HG02973 (cell line): Measurements from ENCODE around the gene SEMA3G.

Source experiments
- ATAC-seq: cut with Tn5 transposase; IDR thresholded peaks from one replicate; pipeline ENCODE4 v1.9.1; 2021; ENCODE audit warnings: moderate library complexity; ENCODE audit not compliant: unreplicated experiment

Gene SEMA3G

DNA sequence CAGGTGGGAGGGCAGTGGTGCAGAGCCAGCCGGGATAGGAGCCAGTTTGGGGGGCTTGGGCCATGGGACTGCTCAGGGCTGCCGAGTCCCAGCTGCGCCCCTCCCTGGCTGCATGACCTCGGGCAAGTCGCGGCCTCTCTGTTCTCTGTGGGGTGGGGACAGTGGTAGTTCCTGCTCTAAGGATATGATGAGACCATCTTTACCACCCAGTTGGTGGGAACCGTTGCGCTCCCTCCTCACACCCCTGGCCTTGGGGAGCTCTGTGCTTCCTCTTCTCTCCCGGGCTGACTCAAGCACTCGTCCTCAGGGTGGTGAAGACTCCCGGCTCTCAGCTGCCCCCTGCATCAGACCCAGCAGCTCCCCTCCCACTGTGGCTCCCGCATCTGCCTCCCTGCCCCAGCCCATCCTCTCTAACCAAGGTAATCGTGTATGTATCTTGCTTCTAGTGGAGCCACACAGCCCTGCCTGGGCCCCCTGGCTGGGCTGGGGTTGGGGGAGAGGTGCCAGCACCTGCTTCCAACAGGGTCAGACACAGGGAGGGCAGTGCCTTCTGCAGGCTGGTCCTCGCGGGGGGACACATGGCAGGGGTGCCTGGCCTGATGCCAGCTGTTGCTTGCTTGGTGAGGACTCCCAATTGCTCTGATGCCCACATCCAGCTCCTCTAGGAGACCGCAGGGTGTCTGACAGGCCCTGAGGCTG is 35.1 kb upstream of the SEMA3G start:
- no peak for ATAC-seq

DNA sequence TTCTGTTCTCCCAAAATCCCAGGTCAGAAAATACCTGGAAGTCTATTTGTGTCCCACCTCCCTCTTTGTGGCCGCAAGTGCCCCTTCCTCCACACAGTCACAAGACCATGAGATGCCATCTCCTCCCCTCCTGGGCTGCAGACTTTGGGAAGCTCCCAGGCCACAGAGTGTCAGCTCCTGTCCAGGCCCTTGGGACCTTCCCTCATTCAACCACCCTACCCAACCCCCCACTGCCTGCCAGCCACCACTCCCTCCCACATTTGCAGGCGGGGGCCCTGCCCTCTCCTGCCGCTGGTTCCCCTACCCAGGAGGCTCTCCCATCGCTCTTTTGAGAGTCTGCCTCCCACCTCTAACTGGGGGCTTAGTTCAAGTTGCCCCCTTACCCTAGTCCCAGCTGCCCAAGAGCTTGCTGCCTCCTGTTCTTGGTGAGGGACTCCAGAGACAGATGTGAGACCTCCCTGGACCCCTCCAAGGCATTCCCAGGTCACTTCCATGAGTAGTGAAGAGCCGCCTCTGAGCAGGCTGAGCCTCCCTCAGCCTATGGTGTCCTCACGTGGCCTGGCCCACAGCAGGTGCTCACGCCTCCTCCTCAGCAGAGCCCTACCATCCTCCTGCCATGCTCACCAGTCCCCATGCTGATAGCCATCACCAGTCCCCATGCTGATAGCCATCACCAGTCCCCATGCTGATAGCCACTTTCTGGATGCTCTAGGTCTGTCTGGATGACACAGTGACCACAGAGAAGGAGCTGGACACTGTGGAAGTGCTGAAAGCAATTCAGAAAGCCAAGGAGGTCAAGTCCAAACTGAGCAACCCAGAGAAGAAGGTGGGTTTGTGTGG is 34.4 kb upstream of the SEMA3G start:
- no peak for ATAC-seq

DNA sequence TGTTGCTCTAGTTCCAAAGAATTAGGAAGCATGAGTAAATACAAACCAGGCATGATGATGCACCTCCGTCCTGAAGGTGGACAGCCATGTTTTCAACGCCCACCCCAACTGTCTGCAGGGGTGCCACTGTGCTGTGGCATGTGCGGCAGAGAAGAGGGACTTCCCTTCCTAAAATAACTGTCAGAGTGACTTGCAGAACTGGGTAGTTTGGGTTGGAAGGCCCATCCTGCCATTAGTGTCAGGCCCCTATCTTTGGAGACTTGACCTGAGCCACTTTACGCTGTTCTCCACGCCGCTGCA is 32.8 kb upstream of the SEMA3G start:
- no peak for ATAC-seq

DNA sequence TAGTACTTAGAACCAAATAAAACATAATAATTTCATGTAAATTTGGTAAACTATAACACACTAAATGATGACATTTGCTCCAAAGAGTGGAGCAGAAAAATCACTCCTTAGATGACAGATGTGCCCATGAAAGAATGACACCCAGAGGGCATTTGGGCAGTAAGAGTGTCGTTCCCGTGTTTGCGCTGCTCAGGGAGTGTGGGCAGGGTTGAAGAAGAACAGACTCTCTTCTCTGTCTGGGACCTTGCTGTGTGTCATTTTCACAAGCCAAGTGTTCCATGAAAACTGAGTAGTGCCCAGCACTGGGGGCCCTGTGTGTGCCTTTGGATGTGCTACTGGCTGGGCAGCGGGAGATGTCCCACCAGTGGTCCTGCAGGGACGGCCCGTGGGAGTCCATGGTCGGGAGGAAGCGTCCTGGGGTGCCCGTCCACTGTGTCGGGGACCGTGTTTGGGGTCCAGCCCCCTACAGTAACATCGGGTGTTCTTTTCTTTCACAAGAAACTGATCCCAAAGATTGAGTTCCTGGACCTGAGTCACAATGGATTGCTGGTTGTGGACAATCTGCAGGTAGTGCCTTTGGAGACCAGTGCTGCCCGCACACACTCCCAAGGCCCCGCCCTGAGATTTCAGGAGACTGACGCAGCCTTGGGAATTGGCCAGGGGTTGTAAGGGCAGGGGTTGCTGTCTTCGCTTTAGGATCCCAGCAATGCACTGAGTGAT is 32.3 kb upstream of the SEMA3G start:
- ATAC-seq, result no peak

DNA sequence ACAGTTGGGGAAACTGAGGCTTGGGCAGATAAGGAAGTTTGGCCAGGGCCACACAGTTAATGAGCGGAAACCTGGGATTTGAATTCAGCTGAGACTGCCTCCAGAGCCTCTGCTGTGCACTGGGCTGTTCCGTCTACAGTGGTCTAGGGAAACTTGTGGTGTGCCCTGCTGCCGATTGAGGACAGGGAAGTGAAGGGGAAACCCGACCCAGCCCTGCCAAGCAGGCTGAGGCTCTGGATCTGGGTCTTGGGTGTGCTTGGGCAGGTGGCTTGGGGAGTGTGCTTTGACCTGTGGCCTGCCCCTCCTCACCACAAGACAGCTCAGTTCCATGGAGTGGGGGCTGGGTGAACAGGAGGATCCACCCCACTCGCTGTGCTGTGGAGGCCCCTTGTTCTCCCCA is 28.1 kb upstream of the SEMA3G start:
- no peak for ATAC-seq

DNA sequence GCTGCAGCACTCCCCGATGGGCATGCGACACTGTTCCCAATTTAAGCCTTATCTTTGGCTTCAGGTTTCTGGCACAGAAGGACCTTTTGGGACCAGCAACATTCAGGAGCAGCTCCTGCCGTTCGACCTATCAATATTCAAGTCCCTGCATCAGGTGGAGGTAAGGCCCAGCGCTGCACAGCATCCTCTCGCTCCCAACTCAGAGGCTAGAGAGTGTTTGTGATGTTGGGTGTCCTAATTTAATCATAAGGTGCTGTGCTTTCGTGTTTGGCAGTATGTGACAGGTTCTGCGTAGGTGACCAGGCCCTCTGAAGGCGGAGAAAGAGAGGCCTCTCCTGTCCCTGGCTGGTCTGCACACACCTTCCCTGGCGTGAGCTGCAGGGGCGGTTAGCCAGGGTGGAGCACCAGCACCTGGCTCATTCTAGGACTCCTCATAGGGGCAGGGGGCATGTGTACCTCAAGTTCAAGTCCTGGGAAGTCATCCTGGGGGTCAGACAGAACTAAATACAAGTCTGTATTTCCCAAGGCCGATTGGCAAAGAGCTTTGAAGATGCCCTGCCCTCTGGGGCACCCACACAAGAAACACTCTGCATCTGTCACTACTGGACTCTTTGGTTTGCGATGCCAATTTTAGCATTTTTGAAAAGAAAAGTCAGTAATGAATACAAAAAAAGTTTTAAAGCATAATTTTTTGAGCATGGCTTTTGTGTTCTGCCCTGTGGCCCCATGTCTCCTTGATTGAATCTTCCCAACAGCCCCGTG is 27.5 kb upstream of the SEMA3G start:
- no peak for ATAC-seq

DNA sequence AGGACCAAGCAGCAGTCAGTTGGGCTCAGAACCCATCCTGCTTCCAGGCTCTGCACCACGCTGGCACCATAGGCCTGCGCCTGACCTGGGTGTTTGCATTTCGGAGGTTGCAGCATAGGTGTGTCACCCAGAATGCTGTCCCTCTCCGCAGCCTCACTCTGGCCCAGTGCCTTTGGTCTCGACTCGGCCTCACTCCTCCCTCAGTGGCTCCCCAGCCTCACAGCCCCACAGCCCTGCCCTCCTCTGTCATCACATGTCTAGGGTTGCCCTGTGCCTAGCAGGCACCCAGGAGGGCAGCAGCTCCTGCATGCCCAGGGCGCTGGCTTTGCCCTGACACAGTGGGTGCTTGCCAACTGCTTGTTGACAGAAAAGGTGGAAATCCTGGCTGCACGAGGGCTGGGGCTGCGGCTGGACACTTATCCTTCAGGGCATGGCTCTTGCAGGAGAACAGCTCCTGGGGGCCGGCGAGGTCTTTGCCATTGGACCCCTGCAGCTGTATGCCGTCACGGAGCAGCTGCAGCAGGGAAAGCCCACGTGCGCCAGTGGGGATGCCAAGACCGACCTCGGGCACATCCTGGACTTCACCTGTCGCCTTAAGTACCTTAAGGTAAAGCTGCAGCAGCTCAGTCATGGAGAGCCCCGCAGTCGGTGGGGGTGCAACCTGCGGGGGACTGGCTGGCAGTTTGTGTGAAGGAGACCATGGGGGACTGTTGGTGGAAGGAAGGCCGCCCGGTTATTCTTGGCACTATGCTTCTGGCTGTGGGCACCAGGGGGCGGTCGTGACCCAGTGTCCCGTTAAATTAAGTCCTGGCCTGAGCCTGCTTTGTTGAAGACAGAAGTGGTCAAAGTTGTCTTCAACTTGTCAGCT is 26.7 kb upstream of the SEMA3G start:
- ATAC-seq, result no peak

DNA sequence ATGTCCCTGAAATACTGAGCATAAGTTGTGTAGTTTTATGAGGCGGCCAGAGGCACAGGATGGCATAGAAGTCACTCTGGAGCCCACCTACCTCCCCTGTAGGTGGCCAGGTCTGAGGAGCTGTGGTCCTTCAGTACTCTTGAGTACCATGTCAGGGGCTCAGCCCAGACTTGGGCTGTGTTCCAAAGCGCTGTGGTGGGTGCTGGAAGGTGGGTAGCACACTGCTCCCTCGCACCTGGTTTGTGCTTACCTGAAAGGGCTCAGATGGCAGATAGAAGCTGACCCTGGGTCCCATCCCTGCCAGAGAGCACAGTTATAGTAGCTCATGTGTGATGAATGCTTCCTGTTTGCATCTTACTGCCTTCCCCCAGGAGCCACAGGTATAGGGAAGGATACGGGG is 26.0 kb upstream of the SEMA3G start:
- no peak for ATAC-seq

DNA sequence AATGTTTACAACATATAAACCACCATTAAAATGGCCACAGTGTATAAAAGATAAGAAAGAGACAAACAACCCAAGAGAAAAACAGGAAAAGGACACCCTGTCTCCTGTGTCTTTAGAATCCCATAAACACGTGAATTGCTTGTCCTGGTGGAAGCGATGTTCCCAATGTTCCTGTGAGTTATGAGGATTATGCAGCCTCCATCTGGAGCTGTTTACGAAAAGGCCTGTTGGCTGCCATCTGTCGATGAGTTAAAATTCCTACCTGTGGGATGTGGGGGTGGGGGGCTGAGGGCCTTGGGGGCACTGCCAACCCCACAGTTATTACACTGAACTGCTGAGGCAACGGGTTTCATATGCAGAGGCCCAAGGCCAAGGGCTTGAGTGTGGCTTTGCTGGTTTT is 24.1 kb upstream of the SEMA3G start:
- ATAC-seq, result no peak

DNA sequence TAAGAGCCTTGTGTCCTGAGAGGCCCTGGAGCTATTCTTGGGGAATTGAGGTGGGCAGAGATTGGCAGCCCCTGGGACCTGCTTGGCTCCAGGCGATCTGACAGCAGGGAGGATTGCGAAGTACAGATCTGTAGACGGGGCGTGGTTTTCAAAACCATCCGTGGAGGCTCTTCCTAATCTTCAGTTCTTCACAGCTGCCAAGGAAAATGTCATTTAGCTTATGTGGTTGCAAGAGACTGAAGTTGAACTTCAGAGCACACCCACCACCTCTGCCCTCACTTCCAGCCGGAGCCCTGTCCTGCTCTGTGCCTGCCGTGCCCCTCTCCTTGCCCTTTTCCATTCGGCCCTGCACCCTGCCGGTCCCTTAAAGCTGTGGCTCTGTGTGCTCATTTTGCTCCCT is 23.4 kb upstream of the SEMA3G start:
- ATAC-seq, result no peak

DNA sequence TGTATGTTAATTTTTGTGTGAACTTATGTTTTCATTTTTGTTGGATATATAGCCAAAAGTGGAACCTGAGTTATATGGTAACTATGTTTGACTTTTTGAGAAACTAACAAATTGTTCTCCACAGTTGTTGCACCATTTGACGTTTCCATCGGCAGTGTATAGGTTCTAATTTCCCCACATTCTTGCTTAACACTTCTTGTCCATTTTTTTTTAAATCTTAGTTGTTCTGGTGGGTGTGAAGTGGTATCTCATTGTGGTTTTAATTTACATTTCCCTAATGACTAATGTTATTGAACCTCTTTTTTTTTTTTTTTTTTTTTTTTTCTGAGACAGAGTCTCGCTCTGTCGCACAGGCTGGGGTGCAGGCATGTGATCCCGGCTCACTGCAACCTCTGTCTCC is 18.5 kb upstream of the SEMA3G start:
- no peak for ATAC-seq

DNA sequence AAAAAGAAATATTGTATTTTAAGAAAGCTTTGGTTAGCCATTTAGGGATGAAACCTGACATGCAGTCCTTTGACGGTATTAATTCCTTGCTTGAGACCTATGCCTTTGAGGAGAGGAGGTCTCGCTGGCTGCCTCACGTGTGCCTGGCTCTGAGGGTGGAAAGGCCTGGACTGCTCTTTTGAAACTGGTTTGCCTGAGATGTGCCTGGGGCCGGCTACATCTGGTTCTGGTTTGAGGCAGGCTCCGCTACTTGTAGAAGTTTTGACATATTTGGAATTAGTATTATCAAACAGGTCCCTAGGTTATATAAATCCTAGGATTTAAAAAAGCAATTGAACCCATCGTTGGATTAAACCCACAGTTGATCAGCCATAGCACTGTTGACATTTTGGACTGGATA is 17.0 kb upstream of the SEMA3G start:
- ATAC-seq, result no peak

DNA sequence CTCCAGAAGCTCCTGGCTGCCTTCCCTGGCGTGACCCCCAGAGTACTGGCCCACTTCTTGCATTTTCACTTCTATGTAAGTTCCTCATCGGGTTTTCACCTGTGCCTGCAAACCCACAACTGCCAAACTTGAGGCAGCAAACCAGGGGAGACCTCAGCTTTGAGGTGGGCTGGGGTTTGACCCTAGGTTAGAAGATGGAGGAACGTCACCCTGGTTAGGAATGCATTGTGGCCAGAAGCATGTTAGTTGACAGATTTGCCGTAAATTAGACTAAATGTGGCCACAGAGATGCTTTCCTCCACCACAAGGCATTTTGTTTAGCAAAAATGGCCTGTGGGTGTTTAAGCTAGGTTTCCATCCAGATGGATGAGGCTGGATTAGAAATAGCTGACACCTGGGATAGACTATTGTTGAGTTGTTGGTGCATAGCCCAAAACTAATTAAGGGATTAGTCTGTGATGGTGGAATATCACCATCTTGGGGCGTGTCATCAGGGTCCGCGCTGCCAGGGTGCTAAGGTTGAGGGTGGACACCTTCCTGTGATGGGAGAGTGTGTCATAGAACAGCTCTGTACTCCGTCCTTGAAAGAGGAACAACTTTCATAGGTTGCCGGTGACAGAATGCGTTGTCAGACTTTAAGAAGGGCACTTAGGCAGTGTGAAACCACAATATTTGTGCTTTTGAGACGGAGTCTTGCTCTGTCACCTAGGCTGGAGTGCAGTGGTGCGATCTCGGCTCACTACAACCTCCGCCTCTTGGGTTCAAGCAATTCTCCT is 14.1 kb upstream of the SEMA3G start:
- no peak for ATAC-seq

DNA sequence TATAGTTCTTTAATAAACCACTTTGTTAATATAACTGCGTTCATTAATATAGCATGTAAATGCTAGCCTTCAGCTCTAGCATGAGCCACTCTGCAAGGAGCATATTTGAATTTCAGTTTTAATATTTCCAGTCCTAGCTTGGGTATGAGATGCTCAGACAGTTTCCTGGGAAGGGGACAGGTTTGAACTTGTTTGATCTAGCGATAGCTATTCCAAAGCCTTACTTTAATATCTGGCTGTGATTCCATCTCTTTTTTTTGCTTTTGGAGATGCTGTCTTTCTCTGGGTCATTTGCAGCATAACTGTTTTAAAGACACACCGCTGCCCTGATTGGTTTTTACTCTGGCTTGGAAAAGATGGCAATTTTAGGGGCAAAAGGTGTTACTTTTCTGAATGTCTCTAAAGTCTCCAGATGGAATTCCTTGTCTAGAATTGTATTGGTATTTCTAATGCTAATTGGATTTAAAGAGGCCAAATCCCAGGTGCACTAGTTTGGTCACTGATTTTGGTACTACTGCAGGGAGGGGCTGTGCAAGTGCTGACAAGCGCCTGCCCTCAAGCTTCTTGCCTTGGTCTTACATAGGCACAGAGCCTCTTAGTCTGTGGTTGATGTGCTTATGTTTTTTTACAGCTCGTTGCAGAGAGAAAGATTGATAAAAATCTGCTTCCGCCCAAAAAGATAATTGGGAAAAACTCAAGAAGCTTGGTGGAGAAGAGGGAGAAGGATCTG is 13.3 kb upstream of the SEMA3G start:
- no peak for ATAC-seq

DNA sequence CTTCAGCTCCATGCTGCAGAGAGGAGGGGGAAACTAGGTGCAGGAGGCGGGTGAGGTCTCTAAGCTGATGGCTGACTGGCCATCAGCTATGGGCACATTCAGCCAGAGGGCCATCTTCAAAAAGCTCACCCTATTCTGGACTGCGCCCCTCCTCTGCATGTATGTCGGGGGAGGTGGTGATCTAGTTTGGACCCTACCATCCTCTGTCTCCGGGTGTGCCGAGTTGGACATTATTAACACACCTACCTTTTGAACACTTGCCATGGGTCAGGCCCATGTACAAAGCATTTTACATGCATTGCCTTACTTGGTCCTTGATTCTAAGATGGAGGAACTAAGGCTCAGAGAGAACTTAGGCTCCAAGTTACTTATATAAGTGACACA is 11.9 kb upstream of the SEMA3G start:
- ATAC-seq, result no peak

DNA sequence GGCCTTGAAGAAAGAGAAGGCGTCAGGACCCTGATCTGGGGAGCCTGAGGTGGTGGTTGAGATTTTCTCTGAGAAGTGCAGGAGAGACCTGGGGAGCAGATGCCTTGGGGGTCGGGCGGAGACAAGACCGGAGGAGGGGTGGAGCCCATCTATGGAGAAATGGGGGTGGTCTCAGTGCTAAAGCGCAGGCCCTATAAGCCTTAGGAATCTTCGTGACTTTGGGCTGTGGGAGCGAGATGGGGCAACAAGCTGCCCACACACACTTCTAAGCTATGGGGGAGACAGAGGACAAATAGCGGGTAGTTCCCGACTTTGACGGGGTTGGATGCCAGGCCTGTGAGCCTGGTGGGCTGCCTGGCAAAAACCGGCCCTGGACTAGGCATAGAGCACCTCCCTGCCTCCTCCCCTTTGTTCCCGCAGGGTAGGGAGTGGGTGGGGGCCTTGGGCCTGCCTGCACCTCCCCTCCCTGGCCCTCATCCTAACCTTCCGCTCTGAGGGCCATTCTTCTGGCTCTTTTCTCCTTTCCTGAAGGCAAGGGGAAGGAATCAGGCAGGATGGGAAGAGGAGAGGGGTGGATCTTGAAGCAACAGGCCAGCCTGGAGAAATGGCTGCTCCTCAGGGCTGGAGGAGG is 11.4 kb upstream of the SEMA3G start:
- ATAC-seq, result no peak

DNA sequence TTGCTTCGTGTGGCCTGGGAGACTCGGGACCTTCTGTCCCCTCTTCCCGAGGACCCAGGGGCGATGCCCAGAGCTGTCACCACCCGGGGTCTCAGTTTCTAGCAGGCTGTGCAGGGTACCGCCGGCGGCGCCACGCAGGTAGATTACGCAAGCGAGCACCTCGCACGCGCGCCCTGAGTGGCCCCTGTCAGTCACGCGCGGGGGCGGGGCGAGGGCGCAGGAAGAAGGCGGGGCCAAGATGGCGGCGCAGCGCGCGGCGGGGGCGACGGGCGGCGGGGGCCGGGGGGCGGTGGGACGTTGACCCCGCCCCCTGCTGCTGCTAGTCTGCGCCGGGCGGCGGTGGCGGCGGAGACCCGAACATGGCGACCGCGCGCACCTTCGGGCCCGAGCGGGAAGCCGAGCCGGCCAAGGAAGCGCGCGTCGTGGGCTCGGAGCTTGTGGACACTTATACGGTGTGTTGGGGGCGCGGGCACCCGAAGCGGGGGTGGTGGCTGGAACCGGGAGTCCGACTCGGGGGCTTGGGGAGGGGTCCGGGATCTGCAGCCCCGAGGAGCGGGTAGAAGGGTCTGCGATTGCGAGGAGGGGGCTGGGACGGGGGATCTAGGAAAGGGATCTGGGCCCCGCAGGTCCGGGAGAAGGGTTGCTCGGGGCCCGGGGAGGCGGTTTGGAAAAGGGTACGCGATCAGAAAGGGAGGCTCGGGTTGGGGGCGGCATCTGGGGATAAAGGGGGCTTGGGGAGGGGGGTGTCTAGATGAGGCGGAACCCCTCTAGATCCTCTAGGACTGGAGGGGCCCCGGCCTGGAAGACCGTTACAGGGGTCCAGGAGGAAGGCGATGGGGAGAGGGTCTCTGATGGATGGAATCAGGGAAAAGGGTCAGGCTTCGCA is 10.6 kb upstream of the SEMA3G start, which contains the start of gene NISCH:
Gene NISCH, plus strand, starts transcription at position 322 of the 886 bp plus-strand sequence. Its CDS starts 38 bp downstream, at position 360.
- ATAC-seq, result peak; percentile 77

DNA sequence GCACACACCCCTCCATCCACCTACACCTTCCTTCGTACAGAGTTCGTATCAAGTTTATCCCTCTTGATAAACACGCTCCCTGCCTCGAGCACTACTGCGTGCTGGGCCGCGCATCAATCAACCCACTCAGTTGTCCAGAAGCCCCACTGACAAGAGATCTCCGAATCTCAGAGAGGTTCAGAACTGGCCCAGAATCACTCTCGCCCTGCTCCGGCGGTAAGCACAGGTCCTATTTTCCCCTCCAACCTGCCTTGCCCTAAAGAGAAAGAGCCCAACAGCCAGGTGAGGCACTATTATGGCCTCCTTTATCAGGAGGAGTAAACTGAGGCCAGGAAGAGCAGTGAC is 10.0 kb upstream of the SEMA3G start:
- no peak for ATAC-seq
